GM19023 (cell line): Measurements from ENCODE around the gene RFT1.

ENCODE experiments used
- ATAC-seq: cut with Tn5 transposase; IDR thresholded peaks from one replicate; pipeline ENCODE4 v1.9.1; 2021; ENCODE audit warnings: mild to moderate bottlenecking, moderate library complexity; ENCODE audit not compliant: unreplicated experiment

Gene RFT1, protein sequence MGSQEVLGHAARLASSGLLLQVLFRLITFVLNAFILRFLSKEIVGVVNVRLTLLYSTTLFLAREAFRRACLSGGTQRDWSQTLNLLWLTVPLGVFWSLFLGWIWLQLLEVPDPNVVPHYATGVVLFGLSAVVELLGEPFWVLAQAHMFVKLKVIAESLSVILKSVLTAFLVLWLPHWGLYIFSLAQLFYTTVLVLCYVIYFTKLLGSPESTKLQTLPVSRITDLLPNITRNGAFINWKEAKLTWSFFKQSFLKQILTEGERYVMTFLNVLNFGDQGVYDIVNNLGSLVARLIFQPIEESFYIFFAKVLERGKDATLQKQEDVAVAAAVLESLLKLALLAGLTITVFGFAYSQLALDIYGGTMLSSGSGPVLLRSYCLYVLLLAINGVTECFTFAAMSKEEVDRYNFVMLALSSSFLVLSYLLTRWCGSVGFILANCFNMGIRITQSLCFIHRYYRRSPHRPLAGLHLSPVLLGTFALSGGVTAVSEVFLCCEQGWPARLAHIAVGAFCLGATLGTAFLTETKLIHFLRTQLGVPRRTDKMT

GRCh38 chr3:53130179-53131061 is at the start of gene RFT1:
RFT1 (minus strand) TSS chr3:53130435; CDS start chr3:53130400, 35 bp downstream.
- ATAC-seq = peak; percentile 89

- no peak for ATAC-seq
These were observed 49.3 kb upstream of the RFT1 start for GRCh38 chr3:53179580-53179979.

DNA sequence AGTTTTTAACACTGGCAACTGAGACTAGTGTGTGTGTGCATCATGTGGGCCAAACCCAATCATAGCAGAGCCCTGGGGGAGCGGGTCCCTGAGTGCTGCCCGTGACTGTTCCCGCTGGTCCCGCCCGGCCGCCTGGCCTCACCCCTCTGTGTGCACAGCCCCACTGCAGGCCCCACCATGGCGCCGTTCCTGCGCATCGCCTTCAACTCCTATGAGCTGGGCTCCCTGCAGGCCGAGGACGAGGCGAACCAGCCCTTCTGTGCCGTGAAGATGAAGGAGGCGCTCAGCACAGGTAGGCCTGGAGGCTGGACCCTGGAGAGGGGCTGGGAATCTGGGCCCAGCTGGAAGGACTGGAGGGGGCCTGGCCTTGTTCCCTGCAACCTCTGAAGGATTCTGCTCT is 48.0 kb upstream of the RFT1 start:
- ATAC-seq = no peak

DNA sequence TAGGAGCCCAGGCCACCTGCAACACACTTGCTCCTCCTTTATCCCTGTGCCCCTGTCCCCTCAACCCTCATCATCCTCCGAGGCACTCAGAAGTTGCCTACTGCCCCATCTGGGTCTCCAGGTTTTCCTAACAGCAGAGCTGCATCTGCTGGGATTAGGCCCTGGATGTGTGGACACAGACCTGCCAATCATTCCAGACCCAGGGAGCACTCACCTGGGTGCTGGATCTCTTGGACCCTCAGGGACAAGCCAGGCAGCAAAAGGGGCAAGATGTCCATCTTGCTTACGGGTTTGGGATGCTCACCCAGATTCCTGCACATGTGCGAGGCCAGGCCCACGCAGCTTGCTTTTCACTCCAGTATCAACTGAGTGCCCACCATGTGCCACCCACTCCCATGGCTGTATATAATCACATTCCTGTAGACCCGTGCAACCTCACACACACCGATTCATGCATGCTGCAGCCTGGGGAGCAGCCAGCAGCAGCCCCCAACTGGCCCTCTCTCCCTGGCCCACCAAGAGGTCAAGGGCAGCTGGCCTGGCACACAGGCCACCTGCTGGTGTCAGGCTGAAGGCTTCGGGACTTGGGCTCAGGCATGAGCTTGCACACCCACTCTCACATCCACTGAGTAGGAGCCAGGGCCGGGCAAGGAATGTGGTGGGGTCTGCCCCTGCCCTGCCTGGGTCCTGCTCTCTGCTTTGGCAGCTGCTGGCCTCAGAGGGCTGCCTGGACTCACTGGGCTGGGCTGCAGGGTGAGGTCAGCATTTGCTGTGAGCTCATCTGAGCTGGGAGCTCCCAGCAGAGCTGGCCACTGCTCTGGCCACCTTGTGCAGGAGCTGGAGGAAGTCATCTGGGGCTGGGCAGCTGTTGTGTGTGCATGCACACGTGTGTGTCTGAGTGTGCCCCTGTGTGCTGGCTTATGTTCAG is 45.6 kb upstream of the RFT1 start:
- no peak for ATAC-seq

- peak; percentile 48 for ATAC-seq
These were observed 44.4 kb upstream of the RFT1 start for GRCh38 chr3:53174346-53175250.

DNA sequence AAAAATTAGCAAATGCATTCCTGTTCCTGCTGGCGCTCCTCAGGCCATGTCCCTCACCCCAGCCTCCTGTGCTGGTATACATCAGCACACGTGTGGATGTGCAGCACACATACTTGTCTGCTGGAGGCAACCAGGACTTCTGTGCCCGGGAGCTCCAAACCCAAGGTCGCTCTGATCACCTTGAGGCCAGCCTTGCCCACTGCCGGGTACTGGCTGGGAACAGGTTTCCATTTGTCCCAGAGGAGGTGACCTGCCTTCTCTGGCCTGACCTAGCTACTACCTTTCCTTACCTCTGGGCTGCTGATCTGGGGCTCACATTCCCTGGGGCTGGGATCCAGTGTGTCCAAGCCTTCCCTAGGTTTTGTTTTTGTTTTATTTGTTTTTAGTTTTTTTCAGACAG is 42.9 kb upstream of the RFT1 start:
- ATAC-seq = no peak

DNA sequence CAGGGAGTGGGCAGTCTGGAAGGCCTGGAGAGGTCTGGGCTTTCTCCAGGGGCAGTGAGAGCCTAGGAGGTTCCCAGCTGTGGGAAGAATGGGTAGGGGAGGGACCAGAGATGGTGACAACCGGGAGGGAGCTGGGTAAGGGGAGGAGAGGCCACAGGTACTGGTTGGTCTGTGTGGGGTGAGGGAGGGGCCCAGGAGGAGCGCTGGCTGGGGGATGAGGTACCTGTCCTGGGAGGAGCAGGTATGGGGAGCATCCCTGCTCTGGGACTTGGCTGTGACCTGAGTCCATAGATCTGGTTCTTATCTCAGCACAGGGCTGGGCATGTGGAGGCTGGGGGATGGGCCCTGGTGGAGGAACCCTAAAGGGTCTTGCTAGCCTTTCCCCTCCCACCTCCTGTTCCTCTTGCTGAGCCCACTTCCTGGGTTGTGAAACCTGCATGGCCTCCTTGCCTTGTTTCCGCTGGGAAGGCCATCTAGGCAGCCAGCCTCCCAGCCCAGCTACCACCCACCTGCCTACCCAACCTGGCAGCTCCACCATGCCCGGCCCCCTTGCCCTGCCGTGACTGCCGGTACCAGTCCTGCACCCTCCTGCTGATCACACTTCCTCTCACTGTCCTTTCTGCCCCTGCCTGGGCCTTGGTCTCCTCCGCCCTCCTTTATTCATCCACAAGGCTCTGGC is 41.7 kb upstream of the RFT1 start:
- no peak for ATAC-seq

DNA sequence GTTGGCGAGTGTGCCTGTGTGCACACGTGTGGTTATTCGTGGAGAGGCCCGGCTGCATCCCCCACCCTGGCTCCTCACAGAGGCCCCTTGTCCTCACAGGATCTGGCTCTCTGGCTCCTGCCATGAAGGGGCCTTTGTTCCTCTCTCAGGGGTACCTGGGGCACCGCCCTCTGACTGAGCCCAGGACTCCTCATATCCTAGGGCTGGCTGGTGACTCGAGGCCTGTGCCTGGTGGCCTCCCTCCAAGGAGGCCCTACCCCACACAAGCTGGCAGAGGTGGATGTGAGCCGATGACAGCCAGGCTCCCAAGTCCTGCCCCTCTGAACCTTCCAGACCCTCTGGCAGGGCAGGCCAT is 40.8 kb upstream of the RFT1 start:
- no peak for ATAC-seq

- ATAC-seq = peak; percentile 41
These were observed 40.3 kb upstream of the RFT1 start for GRCh38 chr3:53170325-53171063.

GRCh38 chr3:53169832-53170324 is 39.6 kb upstream of the RFT1 start:
- ATAC-seq = no peak

- ATAC-seq = no peak
These were observed 39.0 kb upstream of the RFT1 start for GRCh38 chr3:53169045-53169831.

DNA sequence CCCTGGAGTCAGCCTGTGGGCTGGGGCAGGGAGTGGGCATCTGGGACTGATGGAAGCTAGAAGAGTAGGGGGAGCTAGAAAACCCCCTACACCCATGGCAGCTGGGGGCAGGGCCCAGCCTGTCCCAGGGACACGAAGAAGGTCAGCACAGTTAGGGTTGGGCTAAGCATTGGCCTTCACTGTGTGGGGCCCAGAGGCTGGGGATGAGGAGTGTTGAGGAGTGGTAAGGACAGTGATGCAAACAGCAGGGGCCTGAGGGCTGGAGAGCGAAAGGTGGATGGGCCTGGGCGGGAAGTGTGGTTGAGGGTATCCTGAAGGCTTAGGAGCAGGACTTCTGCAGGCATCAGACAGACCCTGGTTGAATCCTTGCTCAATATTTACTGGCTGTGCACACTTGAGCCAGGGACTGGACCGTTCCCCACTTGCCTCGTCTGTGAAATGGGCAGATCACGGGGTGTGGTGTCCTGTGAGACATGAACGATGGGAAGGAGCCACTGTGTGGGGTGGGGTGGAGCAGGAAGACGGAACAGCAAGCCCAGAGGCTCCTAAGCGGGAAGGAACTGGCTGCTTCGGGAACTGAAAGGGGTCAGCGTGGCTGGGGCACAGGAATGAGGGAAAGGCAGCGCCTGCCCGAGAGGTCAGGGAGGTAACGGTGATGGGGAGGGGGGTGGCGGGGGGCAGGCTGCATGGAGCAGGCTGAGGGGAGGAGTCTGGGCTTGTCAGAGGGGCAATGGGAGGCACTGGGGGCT is 38.1 kb upstream of the RFT1 start:
- no peak for ATAC-seq

- no peak for ATAC-seq
These were observed 37.4 kb upstream of the RFT1 start for GRCh38 chr3:53167418-53168174.

DNA sequence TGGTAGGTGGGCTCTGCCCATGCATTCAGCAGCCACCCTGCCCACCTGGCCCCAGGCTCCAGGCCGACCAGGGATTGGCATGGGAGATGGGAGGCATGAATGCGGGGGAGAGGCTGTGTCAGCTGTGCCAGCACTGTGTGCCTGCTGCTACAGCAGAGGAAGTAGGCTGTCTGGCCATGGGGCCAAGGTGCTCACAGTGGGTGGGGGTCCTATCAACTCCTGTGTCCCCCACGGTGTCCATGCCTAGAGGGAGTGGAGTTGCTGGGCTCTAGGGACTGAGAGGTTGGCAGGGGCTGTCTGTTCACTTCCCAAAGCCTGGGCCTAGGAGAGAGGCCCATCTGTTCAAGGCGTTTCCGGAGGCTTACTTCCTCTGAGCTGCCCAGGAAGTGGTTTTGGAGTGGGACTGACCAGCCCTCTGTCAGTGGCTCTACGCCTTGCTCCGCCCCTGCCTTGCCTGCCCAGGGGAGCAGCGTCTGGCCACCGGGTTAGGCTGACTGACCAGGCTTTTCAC is 36.6 kb upstream of the RFT1 start:
- no peak for ATAC-seq

GRCh38 chr3:53166206-53166605 is 36.0 kb upstream of the RFT1 start:
- no peak for ATAC-seq

GRCh38 chr3:53164911-53165310 is 34.7 kb upstream of the RFT1 start:
- ATAC-seq = no peak
